A673 (cell line): ENCODE measurements around the gene EFCAB6.

Experiments used
- CTCF ChIP-seq: fragments of 300-800, 200-600 bp; sonication (generic); conservative IDR thresholded peaks from 2 replicates; pipeline ENCODE4 v1.5.1; 2017; ENCODE audit warnings: low read depth, mild to moderate bottlenecking, antibody characterized with exemption, low read length, moderate library complexity, mixed read lengths
- EZH2 ChIP-seq: fragments of 200-600 bp; sonication (generic); IDR thresholded peaks from 2 replicates; pipeline ENCODE4 v1.6.1; 2017; ENCODE audit warnings: borderline replicate concordance, low read depth, mild to moderate bottlenecking, mixed read lengths, antibody characterized with exemption, low read length; ENCODE audit not compliant: poor library complexity, severe bottlenecking

GRCh38 chr22:43572710-43573109 is 239.4 kb downstream of the EFCAB6 start:
- TF ChIP-seq CTCF (no peak), EZH2 (no peak)
